ENCODE measurements around the gene NUP214.

DNA sequence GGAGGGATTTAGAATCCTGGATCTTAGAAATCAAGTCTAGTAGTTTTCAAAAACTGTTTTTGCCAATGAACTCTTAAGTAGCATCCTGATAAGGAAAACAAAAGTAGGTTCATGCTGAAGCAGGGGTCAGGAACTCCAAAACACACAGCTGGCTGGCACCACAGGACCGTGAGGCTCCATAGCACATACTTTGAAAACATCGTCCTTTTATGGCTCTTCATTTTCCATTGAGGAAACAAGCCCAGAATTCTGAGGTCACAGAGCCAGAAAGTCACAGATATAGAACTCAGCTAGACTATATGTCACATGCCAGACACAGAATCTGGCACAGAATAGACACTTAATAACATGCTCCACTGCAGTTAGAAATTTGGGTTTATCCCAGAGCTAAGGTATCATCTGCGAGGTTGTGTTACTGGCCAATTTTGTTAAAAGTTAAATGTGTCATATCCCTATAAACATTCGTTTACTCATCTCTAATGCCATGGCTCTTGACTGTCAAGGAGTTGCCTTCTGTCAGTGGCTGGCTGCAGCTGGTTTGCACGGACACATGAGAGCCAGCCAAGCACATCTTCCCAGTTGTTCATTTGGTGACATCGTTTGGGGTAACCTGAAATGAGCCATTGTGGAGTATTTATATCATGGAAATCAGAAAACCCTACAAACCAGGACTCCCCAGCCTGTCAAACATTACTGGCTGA is 92.1 kb downstream of the NUP214 start:
- TF ChIP-seq POLR2AphosphoS5 (IDR thresholded peaks at IDR 0.05; ENCODE audit: low read depth, low read length): no peak
- no peak for TF ChIP-seq POLR2A (IDR thresholded peaks at IDR 0.05; ENCODE audit: low read depth, low read length)
